TTC549 (cell line): ENCODE data around the gene TTC13.
"Not testable (repeated sequence)": the region's sequence is repeated elsewhere in the genome, so short reads cannot be mapped to it uniquely, and the experiment has no call there.

Experiments used
- FAIRE-seq: peaks from 2 replicates; lab custom pipeline; 2012; peaks lifted over from hg19 to GRCh38; lab: Jason Lieb, UNC

Gene TTC13

GRCh38 chr1:230986976-230987375, 8.3 kb upstream of the TTC13 start:
- no peak for FAIRE-seq

- no peak for FAIRE-seq
Measured at GRCh38 chr1:230985711-230986110, 7.0 kb upstream of the TTC13 start.

GRCh38 chr1:230984622-230985515, 6.2 kb upstream of the TTC13 start:
- FAIRE-seq: not testable (repeated sequence)

- FAIRE-seq: no peak
Measured at GRCh38 chr1:230983811-230984210, 5.2 kb upstream of the TTC13 start.

- FAIRE-seq: no peak
Measured at GRCh38 chr1:230982696-230983095, 4.0 kb upstream of the TTC13 start.

GRCh38 chr1:230979952-230980351, 1.3 kb upstream of the TTC13 start:
- no peak for FAIRE-seq

GRCh38 chr1:230979389-230979716, 692 bp upstream of the TTC13 start:
- FAIRE-seq: no peak

- no peak for FAIRE-seq
Measured at GRCh38 chr1:230977761-230978490, 735 bp downstream of the TTC13 start.

GRCh38 chr1:230976825-230977747, 1.6 kb downstream of the TTC13 start:
- FAIRE-seq: no peak

- no peak for FAIRE-seq
Measured at GRCh38 chr1:230976360-230976759, 2.3 kb downstream of the TTC13 start.

- FAIRE-seq: no peak
Measured at GRCh38 chr1:230975636-230976035, 3.0 kb downstream of the TTC13 start.

GRCh38 chr1:230972855-230973271, 5.8 kb downstream of the TTC13 start:
- no peak for FAIRE-seq

GRCh38 chr1:230971771-230972170, 6.9 kb downstream of the TTC13 start:
- no peak for FAIRE-seq

GRCh38 chr1:230970432-230970831, 8.2 kb downstream of the TTC13 start:
- FAIRE-seq: no peak

GRCh38 chr1:230966358-230966873, 12.2 kb downstream of the TTC13 start:
- no peak for FAIRE-seq

- FAIRE-seq: no peak
Measured at GRCh38 chr1:230965535-230965934, 13.1 kb downstream of the TTC13 start.

GRCh38 chr1:230964896-230965295, 13.8 kb downstream of the TTC13 start:
- no peak for FAIRE-seq

GRCh38 chr1:230958370-230958769, 20.3 kb downstream of the TTC13 start:
- FAIRE-seq: no peak

GRCh38 chr1:230957580-230957989, 21.1 kb downstream of the TTC13 start:
- no peak for FAIRE-seq

GRCh38 chr1:230950404-230950803, 28.3 kb downstream of the TTC13 start:
- FAIRE-seq: no peak

GRCh38 chr1:230948903-230949302, 29.8 kb downstream of the TTC13 start:
- no peak for FAIRE-seq

GRCh38 chr1:230948301-230948700, 30.4 kb downstream of the TTC13 start:
- no peak for FAIRE-seq
